Calu3 (cell line): ENCODE measurements around the gene ANKRD1. TPM values are rescaled to one million over a fixed set of nuclear protein-coding genes. Genes with fewer than 3 reads are reported as not detected.

Experiments used
- BruUV-seq: library from RNA; stranded (reverse); fragments of 400-500 nt; replicated peaks from 2 replicates; lab custom pipeline; 2021; lab: Mats Ljungman, UMichigan
- CTCF ChIA-PET: fragments of 300-600 bp; sonication (Branson Sonifier 250); formaldehyde crosslinking; loops from one replicate; lab custom pipeline; 2022; ENCODE audit warnings: antibody characterized with exemption; lab: Charles Lee
- DNase-seq: peaks from one replicate; pipeline ENCODE4 v3.0.0; 2022
- H3K27ac Mint-ChIP-seq: one replicate; pipeline ENCODE4 v1.8.0; 2022; ENCODE audit warnings: mixed read lengths; ENCODE audit not compliant: unreplicated experiment
- H3K27me3 Mint-ChIP-seq: one replicate; pipeline ENCODE4 v1.8.0; 2022; ENCODE audit warnings: mixed read lengths; ENCODE audit not compliant: unreplicated experiment
- H3K36me3 Mint-ChIP-seq: one replicate; pipeline ENCODE4 v1.8.0; 2022; ENCODE audit warnings: mild to moderate bottlenecking, moderate library complexity, mixed read lengths; ENCODE audit not compliant: insufficient read depth, unreplicated experiment
- H3K4me1 Mint-ChIP-seq: one replicate; pipeline ENCODE4 v1.8.0; 2022; ENCODE audit warnings: mild to moderate bottlenecking, low read depth, mixed read lengths; ENCODE audit not compliant: unreplicated experiment
- H3K4me3 Mint-ChIP-seq: one replicate; pipeline ENCODE4 v1.8.0; 2022; ENCODE audit warnings: mild to moderate bottlenecking, low read depth, moderate library complexity, mixed read lengths; ENCODE audit not compliant: unreplicated experiment
- H3K9me3 Mint-ChIP-seq: one replicate; pipeline ENCODE4 v1.8.0; 2022; ENCODE audit warnings: low read depth, mixed read lengths; ENCODE audit not compliant: unreplicated experiment
- CTCF ChIP-seq: fragments of 200-600 bp; IDR thresholded peaks from one replicate; pipeline ENCODE4 v1.8.0; 2022; ENCODE audit warnings: antibody characterized with exemption; ENCODE audit not compliant: unreplicated experiment
- intact Hi-C: fragments of 100-400 bp; cut with micrococcal nuclease; formaldehyde crosslinking; loops from one replicate; pipeline ENCODE4 v1.10.0; 2022; ENCODE audit not compliant: unreplicated experiment
- total RNA-seq: library from RNA; stranded (reverse); gene quantifications from 2 replicates; pipeline ENCODE4 v1.2.3, GENCODE V29; 2022

The ANKRD1 gene
- total RNA-seq, 1 experiment from 2014 or later: 6.2 TPM

GRCh38 chr10:90967865-90968264 is 47.0 kb upstream of the ANKRD1 start:
- H3K4me1 Mint-ChIP-seq: no peaks in the 10 kb centered on the region
- H3K27ac Mint-ChIP-seq: no peak overlapping the region
- TF ChIP-seq CTCF: no peak
- CTCF ChIA-PET: no interaction called here
- BruUV-seq: no TSS peak
- H3K9me3 Mint-ChIP-seq: no peaks in the 10 kb centered on the region
- H3K36me3 Mint-ChIP-seq: no peaks in the 10 kb centered on the region
- no peak for DNase-seq
- no peaks in the 10 kb centered on the region for H3K27me3 Mint-ChIP-seq
- intact Hi-C loops: no loop called here
- no peak overlapping the region for H3K4me3 Mint-ChIP-seq

- Mint-ChIP-seq H3K36me3 (no peaks in the 10 kb centered on the region), H3K4me1 (no peaks in the 10 kb centered on the region), H3K27ac (no peak overlapping the region), H3K27me3 (no peaks in the 10 kb centered on the region), H3K9me3 (no peaks in the 10 kb centered on the region), H3K4me3 (no peak overlapping the region)
- no TSS peak for BruUV-seq
- intact Hi-C loops: no loop called here
- TF ChIP-seq CTCF: no peak
- no peak for DNase-seq
- CTCF ChIA-PET: no interaction called here
Measured at GRCh38 chr10:90966146-90966545, 45.3 kb upstream of the ANKRD1 start.

- no peaks in the 10 kb centered on the region for H3K9me3 Mint-ChIP-seq
- no peaks in the 10 kb centered on the region for H3K27me3 Mint-ChIP-seq
- H3K36me3 Mint-ChIP-seq: no peaks in the 10 kb centered on the region
- BruUV-seq: no TSS peak
- CTCF ChIA-PET: no interaction called here
- TF ChIP-seq CTCF: no peak
- H3K4me1 Mint-ChIP-seq: no peaks in the 10 kb centered on the region
- intact Hi-C loops: no loop called here
- no peak overlapping the region for H3K4me3 Mint-ChIP-seq
- DNase-seq: no peak
- no peak overlapping the region for H3K27ac Mint-ChIP-seq
Measured at GRCh38 chr10:90965720-90966119, 44.8 kb upstream of the ANKRD1 start.

GRCh38 chr10:90964781-90965465 is 44.0 kb upstream of the ANKRD1 start:
- no peak for TF ChIP-seq CTCF
- CTCF ChIA-PET: no interaction called here
- BruUV-seq: no TSS peak
- no peak overlapping the region for H3K27ac Mint-ChIP-seq
- H3K9me3 Mint-ChIP-seq: no peaks in the 10 kb centered on the region
- H3K36me3 Mint-ChIP-seq: no peaks in the 10 kb centered on the region
- no peaks in the 10 kb centered on the region for H3K4me1 Mint-ChIP-seq
- intact Hi-C loops: no loop called here
- H3K27me3 Mint-ChIP-seq: no peaks in the 10 kb centered on the region
- DNase-seq: no peak
- H3K4me3 Mint-ChIP-seq: no peak overlapping the region
